Activated CD4-positive, alpha-beta T cell treated with anti-CD3 and anti-CD28 coated beads for 4 hours (primary cell): ENCODE measurements around the gene GPR84.

ENCODE experiments used
- DNase-seq, 2 donors: peaks; one replicate each; pipeline ENCODE4 v3.0.0-alpha.2; 2020

Gene GPR84

DNA sequence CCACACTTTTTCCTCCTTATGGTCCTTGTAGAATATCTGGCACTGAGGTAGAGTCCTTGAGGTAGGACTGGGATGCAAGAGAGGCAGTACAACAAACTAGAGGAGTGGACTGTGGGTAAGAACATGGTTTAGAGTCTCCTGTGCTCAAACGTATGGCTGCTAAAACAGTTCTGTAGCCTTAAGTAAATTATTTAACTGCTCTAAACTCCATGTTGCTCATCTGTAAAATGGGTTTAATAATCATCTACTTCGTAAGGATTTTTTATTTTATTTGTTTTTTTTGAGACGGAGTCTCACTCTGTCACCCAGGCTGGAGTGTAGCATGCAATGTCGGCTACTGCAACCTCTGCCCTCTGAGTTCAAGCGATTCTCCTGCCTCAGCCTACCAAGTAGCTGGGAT lies 42.9 kb downstream of the GPR84 start:
- no peak for DNase-seq
